Endodermal cell (in vitro differentiated cells): ENCODE results near the gene EEF1E1. TPM values are rescaled to one million over a fixed set of nuclear protein-coding genes. Genes with fewer than 3 reads are reported as not detected.
A peak's percentile ranks its signal among the peaks of the same experiment; 100 is the strongest.

ENCODE experiments used
- DNase-seq: peaks from one replicate; pipeline ENCODE4 v3.0.0-alpha.2; 2017
- H3K27ac ChIP-seq: 2 replicates; pipeline ENCODE4 v1.5.1; 2013; ENCODE audit warnings: mild to moderate bottlenecking, low read depth, low read length, moderate library complexity
- H3K27me3 ChIP-seq: 2 replicates; pipeline ENCODE4 v1.6.1; 2013; ENCODE audit warnings: mild to moderate bottlenecking, low read length, moderate library complexity; ENCODE audit not compliant: insufficient read depth, control insufficient read depth, poor library complexity, severe bottlenecking
- H3K36me3 ChIP-seq: 2 replicates; pipeline ENCODE4 v1.7.0; 2013; ENCODE audit warnings: mild to moderate bottlenecking, low read length, moderate library complexity; ENCODE audit not compliant: control insufficient read depth, insufficient read depth
- H3K4me1 ChIP-seq: one replicate; pipeline ENCODE4 v1.7.0; 2013; ENCODE audit warnings: low read length; ENCODE audit not compliant: control insufficient read depth, insufficient read depth
- H3K4me3 ChIP-seq: 2 replicates; pipeline ENCODE4 v1.5.1; 2013; ENCODE audit warnings: mild to moderate bottlenecking, low read length, moderate library complexity
- H3K9ac ChIP-seq: 2 replicates; pipeline ENCODE4 v1.6.1; 2013; ENCODE audit warnings: mild to moderate bottlenecking, low read length, moderate library complexity; ENCODE audit not compliant: poor library complexity, severe bottlenecking; ENCODE audit errors: extremely low read depth
- H3K9me3 ChIP-seq: 2 replicates; pipeline ENCODE4 v1.6.1; 2013; ENCODE audit warnings: mild to moderate bottlenecking, low read length, moderate library complexity; ENCODE audit not compliant: control insufficient read depth
- H3K27ac Mint-ChIP-seq: 2 replicates; pipeline ENCODE4 v1.8.0; 2020; ENCODE audit warnings: mixed read lengths
- H3K27me3 Mint-ChIP-seq: 2 replicates; pipeline ENCODE4 v1.8.0; 2021; ENCODE audit warnings: mild to moderate bottlenecking, mixed read lengths; ENCODE audit not compliant: insufficient read depth
- H3K36me3 Mint-ChIP-seq: 2 replicates; pipeline ENCODE4 v1.8.0; 2020; ENCODE audit warnings: low read depth, mixed read lengths
- H3K4me1 Mint-ChIP-seq: 2 replicates; pipeline ENCODE4 v1.8.0; 2020; ENCODE audit warnings: mixed read lengths
- H3K4me3 Mint-ChIP-seq: 2 replicates; pipeline ENCODE4 v1.8.0; 2020; ENCODE audit warnings: mild to moderate bottlenecking, moderate library complexity, mixed read lengths
- H3K9me3 Mint-ChIP-seq: 2 replicates; pipeline ENCODE4 v1.8.0; 2020; ENCODE audit warnings: mild to moderate bottlenecking, mixed read lengths
- WGBS, 2 experiments: methylation state at CpG; one replicate each; pipeline versions ENCODE4 v1.1.5 to v1.1.7; 2013; ENCODE audit warnings: missing lambda C conversion rate in 2 of 2, mixed read lengths in 1 of 2; ENCODE audit not compliant: insufficient coverage in 1 of 2, insufficient read length in 1 of 2; 5-methylcytosine and 5-hydroxymethylcytosine counted together
- total RNA-seq, 2 donors: library from RNA; stranded (reverse); fragmentation: NEBNext Ultra II Directional in 1 of 2; extraction: Animal tissue kit (Norgen Biotek cat#: 25700) in 1 of 2; gene quantifications; 2 replicates in 1 of 2; 3 replicates in 1 of 2; pipeline ENCODE4 v1.2.1, GENCODE V29; 2021
- TF ChIP-seq, protein P1 (sequence below): fragments of 200-600 bp; sonication (generic); conservative IDR thresholded peaks from 2 replicates; pipeline ENCODE4 v1.5.0; 2021; ENCODE audit warnings: antibody characterized with exemption, mild to moderate bottlenecking

The EEF1E1 gene
- total RNA-seq, 2 donors from 2014 or later: 41.5 to 46.6 TPM

DNA sequence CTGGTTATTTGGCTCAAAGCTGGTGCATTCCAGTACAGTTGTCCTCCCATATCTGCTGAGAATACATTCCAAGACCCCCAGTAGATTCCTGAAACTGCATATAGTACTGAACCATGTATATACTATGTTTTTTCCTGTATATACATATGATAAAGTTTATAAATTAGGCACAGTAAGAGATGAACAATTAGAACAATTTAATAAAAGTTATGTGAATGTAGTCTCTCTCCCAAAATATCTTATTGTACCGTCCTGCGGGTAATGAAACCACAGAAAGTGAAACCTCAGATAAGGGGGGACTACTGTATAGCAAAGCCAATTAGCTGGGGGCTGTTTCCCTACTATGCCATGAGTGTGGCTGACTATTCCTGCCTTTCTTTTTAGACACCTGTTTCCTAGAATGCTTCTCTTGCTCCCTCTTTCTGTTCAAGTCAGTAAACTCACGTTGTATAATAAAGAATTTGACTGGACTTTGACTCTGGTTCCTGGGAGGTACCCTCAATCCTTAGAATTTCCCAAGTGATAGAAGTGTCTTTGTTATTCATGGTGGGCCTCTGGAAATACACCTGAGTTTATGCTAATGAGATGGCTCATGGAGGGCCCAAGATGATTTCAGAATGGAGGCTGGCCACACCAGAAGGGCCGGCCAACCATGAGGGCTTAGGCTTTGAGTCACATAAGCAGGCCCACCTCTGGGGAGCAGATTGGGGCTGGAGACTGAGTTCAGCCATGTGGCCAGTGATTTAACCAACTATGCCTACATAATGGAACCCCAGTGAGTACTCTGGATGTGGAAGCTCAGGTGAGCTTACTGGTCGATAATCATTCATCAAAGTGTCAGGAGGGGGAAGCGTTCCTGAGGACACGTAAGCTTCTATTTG is 37.5 kb downstream of the EEF1E1 start:
- peaks cover 14% of the 10 kb centered on the region for H3K4me1 Mint-ChIP-seq

DNA sequence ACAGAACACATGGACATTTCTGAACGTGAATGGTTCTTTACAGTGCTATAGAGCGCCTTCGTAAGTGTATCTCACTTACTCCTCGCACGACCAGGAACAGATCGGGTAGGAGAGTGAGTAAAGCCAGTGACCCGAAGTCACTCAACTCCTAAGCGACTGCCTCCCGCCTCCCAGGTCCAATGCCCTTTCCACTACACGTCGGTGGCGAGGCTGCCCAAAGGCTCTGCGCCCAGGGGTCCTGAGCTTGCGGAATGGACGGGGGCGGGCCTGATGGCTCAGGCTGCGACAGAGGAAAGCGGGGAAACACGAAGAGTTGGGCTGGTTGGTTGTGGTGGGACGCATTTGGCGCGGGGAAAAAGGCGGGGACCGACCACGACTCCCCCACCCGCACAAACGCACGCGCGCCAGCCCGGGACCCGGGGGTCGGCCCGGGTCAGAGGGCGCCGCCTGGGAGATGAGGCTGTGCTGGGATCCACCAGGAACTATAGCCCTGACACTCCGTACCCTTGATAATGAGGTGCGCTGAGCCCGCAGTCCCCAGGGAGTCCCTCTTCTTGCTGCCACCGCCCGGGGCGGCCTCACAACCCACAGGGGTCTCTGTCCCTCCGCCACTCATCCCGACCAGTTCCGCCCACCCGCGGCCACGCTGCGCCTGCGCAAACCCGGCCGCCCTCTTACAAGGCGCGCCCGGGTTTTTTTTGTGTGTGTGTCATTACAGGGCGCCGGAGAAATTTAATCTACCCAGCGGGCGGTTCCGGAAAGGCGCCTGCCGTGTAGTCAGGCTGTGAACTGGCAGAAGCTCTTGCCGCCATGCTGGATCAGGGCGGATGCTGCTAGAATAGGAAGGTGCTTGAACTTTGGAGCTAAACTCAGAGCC is 38.3 kb downstream of the EEF1E1 start, which contains the start of gene BLOC1S5:
BLOC1S5 (minus strand) TSS at position 629 of the 877 bp plus-strand sequence; CDS start at position 616, 13 bp downstream.
- Histone ChIP-seq H3K9ac (peak within 1 kb of the TSS; percentile 70), H3K9me3 (no peaks in the 10 kb centered on the region), H3K36me3 (peaks cover 11% of the 10 kb centered on the region), H3K4me1 (peaks cover 6% of the 10 kb centered on the region), H3K27me3 (no peaks in the 10 kb centered on the region), H3K4me3 (peak within 1 kb of the TSS; percentile 92), H3K27ac (peak within 1 kb of the TSS; percentile 45)
- Mint-ChIP-seq H3K9me3 (no peaks in the 10 kb centered on the region), H3K4me1 (peaks cover 14% of the 10 kb centered on the region), H3K27me3 (no peaks in the 10 kb centered on the region), H3K27ac (peak within 1 kb of the TSS; percentile 94), H3K36me3 (peaks cover 4% of the 10 kb centered on the region), H3K4me3 (peak within 1 kb of the TSS; percentile 90)
- TF ChIP-seq, protein P1, sequence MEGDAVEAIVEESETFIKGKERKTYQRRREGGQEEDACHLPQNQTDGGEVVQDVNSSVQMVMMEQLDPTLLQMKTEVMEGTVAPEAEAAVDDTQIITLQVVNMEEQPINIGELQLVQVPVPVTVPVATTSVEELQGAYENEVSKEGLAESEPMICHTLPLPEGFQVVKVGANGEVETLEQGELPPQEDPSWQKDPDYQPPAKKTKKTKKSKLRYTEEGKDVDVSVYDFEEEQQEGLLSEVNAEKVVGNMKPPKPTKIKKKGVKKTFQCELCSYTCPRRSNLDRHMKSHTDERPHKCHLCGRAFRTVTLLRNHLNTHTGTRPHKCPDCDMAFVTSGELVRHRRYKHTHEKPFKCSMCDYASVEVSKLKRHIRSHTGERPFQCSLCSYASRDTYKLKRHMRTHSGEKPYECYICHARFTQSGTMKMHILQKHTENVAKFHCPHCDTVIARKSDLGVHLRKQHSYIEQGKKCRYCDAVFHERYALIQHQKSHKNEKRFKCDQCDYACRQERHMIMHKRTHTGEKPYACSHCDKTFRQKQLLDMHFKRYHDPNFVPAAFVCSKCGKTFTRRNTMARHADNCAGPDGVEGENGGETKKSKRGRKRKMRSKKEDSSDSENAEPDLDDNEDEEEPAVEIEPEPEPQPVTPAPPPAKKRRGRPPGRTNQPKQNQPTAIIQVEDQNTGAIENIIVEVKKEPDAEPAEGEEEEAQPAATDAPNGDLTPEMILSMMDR: peak; percentile 35
- 0% methylated on average over 11 to 64 of the region's 64 CpGs for WGBS, 2 experiments
- peak; percentile 99 for DNase-seq

More for the DNA sequence above, 37.5 kb downstream of the EEF1E1 start:
- peak; percentile 55 for DNase-seq
- peaks cover 11% of the 10 kb centered on the region for H3K36me3 ChIP-seq
- H3K9me3 ChIP-seq: no peaks in the 10 kb centered on the region
- peaks cover 6% of the 10 kb centered on the region for H3K4me1 ChIP-seq
- Mint-ChIP-seq H3K36me3 (peaks cover 3% of the 10 kb centered on the region), H3K27me3 (no peaks in the 10 kb centered on the region), H3K9me3 (no peaks in the 10 kb centered on the region), H3K4me3 (peak overlapping the region; percentile 90), H3K27ac (peak overlapping the region; percentile 94)
- H3K9ac ChIP-seq: no peak overlapping the region
- 85 to 87% methylated on average over 7 of the region's 7 CpGs for WGBS, 2 experiments
- peak overlapping the region; percentile 92 for H3K4me3 ChIP-seq
- no peak overlapping the region for H3K27ac ChIP-seq
- TF ChIP-seq, protein P1: no peak
- no peaks in the 10 kb centered on the region for H3K27me3 ChIP-seq

DNA sequence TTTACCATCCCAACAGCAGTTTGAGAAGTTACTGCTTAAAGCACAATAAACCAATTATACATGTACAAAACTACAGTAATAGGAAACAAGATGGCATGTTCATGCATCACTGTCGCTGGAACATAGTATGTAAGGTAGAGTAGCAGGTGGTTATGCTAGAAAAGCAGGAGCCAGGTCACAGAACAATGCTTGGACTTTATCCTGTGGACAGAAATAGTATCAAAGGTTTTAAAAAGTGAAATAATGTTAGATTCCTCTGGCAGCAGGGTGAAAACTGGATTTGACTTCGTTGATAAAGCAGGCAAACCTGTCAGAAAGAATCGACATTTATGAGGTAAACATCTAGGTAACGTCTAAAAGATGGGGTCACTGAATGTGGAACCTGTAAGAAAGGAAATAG is 40.6 kb downstream of the EEF1E1 start:
- peaks cover 13% of the 10 kb centered on the region for H3K36me3 Mint-ChIP-seq
- Histone ChIP-seq H3K4me1 (peaks cover 6% of the 10 kb centered on the region), H3K36me3 (peaks cover 28% of the 10 kb centered on the region), H3K4me3 (no peak overlapping the region), H3K9me3 (no peaks in the 10 kb centered on the region), H3K27ac (no peak overlapping the region), H3K27me3 (no peaks in the 10 kb centered on the region), H3K9ac (no peak overlapping the region)
- H3K4me1 Mint-ChIP-seq: peaks cover 15% of the 10 kb centered on the region
- H3K27me3 Mint-ChIP-seq: no peaks in the 10 kb centered on the region
- no peak for DNase-seq
- TF ChIP-seq, protein P1: no peak
- no peaks in the 10 kb centered on the region for H3K9me3 Mint-ChIP-seq
- no peak overlapping the region for H3K4me3 Mint-ChIP-seq
- H3K27ac Mint-ChIP-seq: no peak overlapping the region
- WGBS, 2 experiments: 90 to 95% methylated on average over 4 of the region's 4 CpGs
